Fibroblast of the conjunctiva (primary cell): ENCODE results near the gene CRYGN.

Source experiments
- DNase-seq: peaks from one replicate; pipeline ENCODE4 v3.0.0-alpha.2; 2010; ENCODE audit warnings: low read depth

The CRYGN gene

GRCh38 chr7:151406886-151407583, 32.9 kb downstream of the CRYGN start:
- DNase-seq: no peak

GRCh38 chr7:151406051-151406875, 33.7 kb downstream of the CRYGN start:
- no peak for DNase-seq

- no peak for DNase-seq
Observed at GRCh38 chr7:151405588-151405987, 34.4 kb downstream of the CRYGN start.

GRCh38 chr7:151405056-151405455, 34.9 kb downstream of the CRYGN start:
- DNase-seq: no peak

GRCh38 chr7:151404216-151405011, 35.5 kb downstream of the CRYGN start:
- DNase-seq: no peak

GRCh38 chr7:151403764-151404163, 36.2 kb downstream of the CRYGN start:
- DNase-seq: no peak

GRCh38 chr7:151402029-151402835, 37.7 kb downstream of the CRYGN start:
- no peak for DNase-seq

- no peak for DNase-seq
Observed at GRCh38 chr7:151400626-151401315, 39.2 kb downstream of the CRYGN start.

- DNase-seq: no peak
Observed at GRCh38 chr7:151399906-151400305, 40.0 kb downstream of the CRYGN start.

GRCh38 chr7:151399305-151399601, 40.7 kb downstream of the CRYGN start:
- no peak for DNase-seq

GRCh38 chr7:151398446-151399304, 41.3 kb downstream of the CRYGN start:
- no peak for DNase-seq

GRCh38 chr7:151397026-151397425, 42.9 kb downstream of the CRYGN start:
- no peak for DNase-seq

GRCh38 chr7:151396328-151396970, 43.5 kb downstream of the CRYGN start:
- DNase-seq: no peak

GRCh38 chr7:151395036-151395367, 44.9 kb downstream of the CRYGN start:
- DNase-seq: no peak

- no peak for DNase-seq
Observed at GRCh38 chr7:151394076-151395035, 45.6 kb downstream of the CRYGN start.

GRCh38 chr7:151393031-151393977, 46.6 kb downstream of the CRYGN start:
- no peak for DNase-seq

GRCh38 chr7:151392426-151392825, 47.5 kb downstream of the CRYGN start:
- DNase-seq: no peak

GRCh38 chr7:151392002-151392401, 47.9 kb downstream of the CRYGN start:
- no peak for DNase-seq
